GF-D8 (cell line): ENCODE measurements around the gene PHKB.
"Not testable (repeated sequence)": the region's sequence is repeated elsewhere in the genome, so short reads cannot be mapped to it uniquely, and the experiment has no call there.

Experiments used
- DNase-seq: peaks from one replicate; lab custom pipeline; 2025; lab: John Stamatoyannopoulos, UW

The PHKB gene

GRCh38 chr16:47460711-47461597 lies at the start of gene PHKB, which contains the start of gene ITFG1:
TSS of gene PHKB (plus strand) at chr16:47461331. CDS start at chr16:47461351, 20 bp downstream.
TSS of gene ITFG1 (minus strand) at chr16:47461063. CDS start at chr16:47461045, 18 bp downstream.
- peak; percentile 69 for DNase-seq

- no peak for DNase-seq
Observed at GRCh38 chr16:47413041-47413440, 48.1 kb upstream of the PHKB start.

GRCh38 chr16:47416869-47417268 lies 44.3 kb upstream of the PHKB start:
- DNase-seq = no peak

GRCh38 chr16:47424846-47425245 lies 36.3 kb upstream of the PHKB start:
- DNase-seq = no peak

- DNase-seq = no peak
Observed at GRCh38 chr16:47426806-47427205, 34.3 kb upstream of the PHKB start.

- DNase-seq = no peak
Observed at GRCh38 chr16:47431960-47432359, 29.2 kb upstream of the PHKB start.

- DNase-seq = not testable (repeated sequence)
Observed at GRCh38 chr16:47434274-47434673, 26.9 kb upstream of the PHKB start.

- DNase-seq = not testable (repeated sequence)
Observed at GRCh38 chr16:47440066-47440465, 21.1 kb upstream of the PHKB start.

- not testable (repeated sequence) for DNase-seq
Observed at GRCh38 chr16:47442884-47443283, 18.2 kb upstream of the PHKB start.

GRCh38 chr16:47446431-47446830 lies 14.7 kb upstream of the PHKB start:
- DNase-seq = no peak

- DNase-seq = no peak
Observed at GRCh38 chr16:47448830-47449575, 12.1 kb upstream of the PHKB start.

GRCh38 chr16:47449788-47450187 lies 11.3 kb upstream of the PHKB start:
- DNase-seq = no peak

- no peak for DNase-seq
Observed at GRCh38 chr16:47458331-47458730, 2.8 kb upstream of the PHKB start.

GRCh38 chr16:47459603-47460002 lies 1.5 kb upstream of the PHKB start:
- no peak for DNase-seq

- no peak for DNase-seq
Observed at GRCh38 chr16:47460359-47460710, 796 bp upstream of the PHKB start.

GRCh38 chr16:47461598-47462266 lies 601 bp downstream of the PHKB start:
- DNase-seq = peak; percentile 75

GRCh38 chr16:47463771-47464624 lies 2.9 kb downstream of the PHKB start:
- DNase-seq = no peak

- no peak for DNase-seq
Observed at GRCh38 chr16:47465919-47466630, 4.9 kb downstream of the PHKB start.

- no peak for DNase-seq
Observed at GRCh38 chr16:47467501-47467900, 6.4 kb downstream of the PHKB start.

- peak; percentile 49 for DNase-seq
Observed at GRCh38 chr16:47468070-47468689, 7.0 kb downstream of the PHKB start.
